ENCODE results near the gene CRISPLD2.
A peak's percentile ranks its signal among the peaks of the same experiment; 100 is the strongest.
"Not testable (repeated sequence)": the region's sequence is repeated elsewhere in the genome, so short reads cannot be mapped to it uniquely, and the experiment has no call there.

CRISPLD2 gene

DNA sequence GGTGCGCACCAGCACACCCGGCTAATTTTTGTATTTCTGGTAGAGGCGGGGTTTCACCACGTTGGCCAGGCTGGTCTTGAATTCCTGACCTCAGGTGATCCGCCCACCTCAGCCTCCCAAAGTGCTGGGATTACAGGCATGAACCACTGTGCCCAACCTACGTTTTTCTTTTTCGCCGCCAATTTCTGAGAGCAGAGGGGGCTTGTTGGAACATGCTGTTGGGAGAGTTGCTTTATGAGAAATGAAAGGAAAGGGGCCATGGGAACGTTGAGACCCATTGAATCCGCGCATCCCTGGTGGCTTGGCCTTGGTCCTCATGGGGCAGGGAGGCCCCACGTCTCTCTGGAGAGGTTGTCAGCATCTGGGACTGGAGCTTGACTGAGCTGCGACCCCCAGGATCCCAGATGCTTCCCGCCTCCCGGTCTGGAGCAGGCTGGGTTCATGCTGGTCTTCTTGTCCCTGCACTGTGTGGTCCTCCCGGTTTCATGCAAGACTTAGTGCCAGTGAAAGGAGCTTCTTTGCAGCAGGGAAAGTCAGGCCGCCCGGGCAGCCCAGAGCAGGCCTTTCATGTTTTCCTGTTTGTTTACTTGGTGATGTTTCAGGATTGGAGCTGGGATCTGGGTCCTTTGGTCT, 22.8 kb downstream of the CRISPLD2 start:
- no peak for DNase-seq

DNA sequence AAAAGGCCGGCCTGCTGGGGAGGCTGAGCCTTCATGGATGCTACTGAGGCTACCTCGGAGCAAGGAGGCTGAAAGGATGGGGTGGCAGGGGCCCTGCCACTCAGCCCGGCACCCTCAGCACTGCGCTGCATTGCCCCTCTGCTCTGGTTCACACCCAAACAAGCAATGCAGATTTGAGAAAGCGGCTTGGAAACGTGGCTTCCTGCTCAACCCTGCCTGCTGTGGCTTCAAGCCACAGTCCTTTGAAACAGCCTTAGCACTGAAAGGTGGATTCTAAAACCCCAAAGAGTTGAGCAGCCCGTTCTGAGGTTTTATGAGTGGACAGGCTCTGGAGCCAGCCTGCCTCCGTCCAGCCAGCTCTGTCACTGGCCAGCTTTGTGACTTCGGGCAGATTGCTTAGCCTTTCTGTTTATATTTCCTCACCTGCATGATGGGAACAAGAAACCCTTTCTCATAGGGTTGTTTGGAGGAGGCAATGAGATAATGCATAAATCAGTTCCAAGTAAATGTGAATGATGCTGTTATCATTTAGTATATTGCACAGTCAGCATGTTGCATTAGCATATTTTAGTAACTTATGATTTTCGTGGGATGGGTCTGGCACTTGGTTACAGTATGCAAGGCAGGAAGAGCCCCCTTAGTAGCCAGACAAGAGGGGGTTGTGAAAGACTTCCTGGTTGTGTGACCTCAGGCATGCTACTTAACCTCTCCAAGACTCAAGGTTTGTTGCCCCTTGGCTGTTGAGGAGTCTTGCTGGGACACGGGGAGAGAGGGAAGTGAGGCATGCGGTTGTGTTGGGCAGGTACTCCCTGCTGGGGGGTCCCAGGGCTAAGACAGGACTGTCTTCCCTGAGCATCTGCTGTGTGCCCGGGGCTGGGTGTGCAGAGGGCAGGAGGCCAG, 23.6 kb downstream of the CRISPLD2 start:
- DNase-seq, result no peak

DNA sequence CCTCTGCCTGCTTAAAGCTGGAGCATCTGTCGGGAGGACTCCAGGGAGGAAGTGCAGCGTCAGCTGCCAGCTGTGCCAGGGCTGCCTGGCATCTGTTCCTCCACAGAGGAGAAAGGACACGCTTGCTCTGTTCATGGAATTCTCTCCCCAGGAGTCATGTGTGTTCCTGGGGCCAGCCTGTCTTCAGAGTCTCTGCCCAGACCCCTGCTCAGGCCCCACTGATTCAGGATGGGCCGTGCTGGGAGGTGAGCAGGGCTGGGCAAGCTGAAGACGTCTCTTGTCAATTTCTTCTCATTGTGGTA, 24.2 kb downstream of the CRISPLD2 start:
- DNase-seq, result no peak

DNA sequence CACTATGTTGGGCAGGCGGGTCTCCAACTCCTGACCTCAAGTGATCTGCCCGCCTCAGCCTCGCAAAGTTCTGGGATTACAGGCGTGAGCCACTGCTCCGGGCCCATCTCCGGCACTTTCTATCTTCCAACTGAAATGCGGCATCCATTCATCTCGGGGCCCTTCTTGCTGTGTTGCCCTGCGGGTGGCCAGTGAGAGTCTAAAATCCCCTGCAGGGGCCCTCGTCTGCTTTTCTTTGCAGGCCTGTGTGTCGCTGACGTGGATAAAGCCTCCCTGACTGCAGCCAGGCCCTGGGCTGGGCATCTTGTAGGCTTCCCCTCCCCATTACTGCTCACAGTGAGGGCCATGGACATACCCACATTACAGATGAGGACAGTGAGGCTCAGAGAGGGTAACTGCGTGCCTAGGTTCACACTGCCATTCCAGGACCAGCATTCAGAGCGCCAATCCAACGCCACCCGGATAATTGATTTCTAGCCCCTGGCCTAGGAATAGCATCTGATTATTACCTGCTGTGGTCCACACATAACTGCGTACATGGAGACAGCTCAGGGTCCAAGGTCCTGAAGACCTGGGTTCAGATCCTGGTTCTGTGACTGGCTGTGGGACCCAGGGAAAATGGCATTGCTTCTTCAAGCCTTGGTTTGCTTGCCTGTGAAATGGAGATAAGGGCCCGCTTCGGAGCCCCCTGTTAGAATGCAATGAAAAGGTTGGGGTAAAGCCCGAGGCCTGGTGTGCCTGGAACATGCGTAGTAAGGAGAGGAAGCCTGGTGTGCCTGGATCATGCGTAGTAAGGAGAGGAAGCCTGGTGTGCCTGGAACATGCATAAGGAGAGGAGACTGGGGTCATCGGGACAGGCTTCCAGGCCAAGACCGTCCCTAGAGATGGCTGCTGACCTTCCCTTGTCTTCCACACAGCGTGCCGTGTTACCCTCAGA, 25.0 kb downstream of the CRISPLD2 start:
- no peak for DNase-seq

DNA sequence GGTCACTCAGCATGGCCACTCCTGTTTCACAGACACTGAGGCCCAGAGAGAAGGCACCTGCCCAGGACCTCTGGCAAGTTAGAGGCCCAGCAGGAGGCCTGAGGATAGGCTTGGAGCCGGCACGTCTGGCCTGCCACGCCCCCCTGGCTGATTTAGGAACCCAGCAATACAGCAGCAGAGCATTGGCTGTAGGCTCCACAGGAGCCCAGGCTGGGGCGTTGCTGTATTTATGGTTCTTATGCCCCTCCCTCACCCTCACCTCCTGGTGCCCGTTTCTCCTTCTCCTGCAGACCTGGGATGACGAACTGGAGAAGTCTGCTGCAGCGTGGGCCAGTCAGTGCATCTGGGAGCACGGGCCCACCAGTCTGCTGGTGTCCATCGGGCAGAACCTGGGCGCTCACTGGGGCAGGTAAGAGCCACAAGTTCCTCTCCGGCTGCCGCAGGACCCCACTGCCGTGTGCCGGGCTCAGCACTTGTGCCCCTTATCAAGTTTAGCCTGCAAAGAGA, 25.8 kb downstream of the CRISPLD2 start:
- no peak for DNase-seq

DNA sequence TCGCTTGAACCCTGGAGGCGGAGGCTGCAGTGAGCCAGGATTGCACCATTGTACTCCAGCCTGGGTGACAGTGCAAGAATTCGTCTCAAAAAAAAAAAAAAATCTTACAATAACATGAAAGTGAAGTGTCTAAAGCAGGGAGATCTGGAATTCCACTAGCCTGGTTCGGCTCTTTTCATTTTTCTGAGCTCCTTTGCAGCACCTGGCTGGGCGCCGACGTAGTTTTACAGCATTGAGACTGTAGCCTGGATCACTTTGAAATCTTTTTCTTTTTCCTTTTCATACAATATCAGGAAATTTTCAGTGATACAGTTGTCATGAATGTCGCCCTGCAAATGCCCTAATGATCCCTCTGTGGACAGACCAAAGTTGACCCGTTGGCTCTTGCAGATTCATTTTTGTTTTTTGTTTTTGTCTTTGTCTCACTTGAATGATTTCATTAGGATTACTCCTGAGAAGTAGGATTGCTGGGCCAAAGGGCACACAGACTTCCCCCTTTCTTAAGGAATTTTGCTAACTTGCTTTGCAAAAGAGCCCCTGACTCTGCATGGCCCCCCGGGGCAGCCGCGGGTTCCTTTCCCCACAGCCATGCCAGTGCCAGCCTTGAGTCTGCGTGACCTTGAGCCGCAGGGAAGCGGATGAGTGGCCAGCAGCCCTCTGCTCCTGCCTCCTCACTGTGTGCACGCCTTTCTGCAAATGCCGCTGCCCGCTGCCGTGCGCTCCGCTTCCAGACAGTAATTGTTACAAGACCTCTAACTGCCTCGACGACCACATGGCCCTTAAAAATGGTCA, 28.0 kb downstream of the CRISPLD2 start:
- DNase-seq, result no peak

DNA sequence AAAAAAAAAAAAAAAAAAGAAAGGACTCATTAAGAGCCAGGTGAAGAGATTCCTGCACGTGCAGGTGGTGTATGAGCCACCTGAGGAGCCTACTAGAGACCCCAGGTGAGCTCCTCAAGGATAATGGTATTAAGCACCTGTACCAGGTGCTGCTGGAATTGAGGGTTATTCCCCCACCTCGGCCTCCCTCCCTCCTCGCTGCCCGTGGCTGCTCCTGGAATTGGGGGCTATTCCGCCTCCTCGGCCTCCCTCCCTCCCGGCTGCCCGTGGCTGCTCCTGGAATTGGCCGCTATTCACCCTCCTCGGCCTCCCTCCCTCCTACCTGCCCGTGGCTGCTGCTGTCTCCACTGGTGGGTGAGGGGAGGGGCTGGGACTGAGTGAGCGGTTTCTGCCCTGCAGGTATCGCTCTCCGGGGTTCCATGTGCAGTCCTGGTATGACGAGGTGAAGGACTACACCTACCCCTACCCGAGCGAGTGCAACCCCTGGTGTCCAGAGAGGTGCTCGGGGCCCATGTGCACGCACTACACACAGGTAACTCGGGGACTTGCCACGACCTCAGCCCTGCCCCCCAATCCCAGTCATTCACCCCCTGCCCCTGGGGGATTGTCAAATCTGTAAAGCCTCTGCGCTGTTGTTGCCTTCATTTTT, 29.3 kb downstream of the CRISPLD2 start:
- no peak for DNase-seq

DNA sequence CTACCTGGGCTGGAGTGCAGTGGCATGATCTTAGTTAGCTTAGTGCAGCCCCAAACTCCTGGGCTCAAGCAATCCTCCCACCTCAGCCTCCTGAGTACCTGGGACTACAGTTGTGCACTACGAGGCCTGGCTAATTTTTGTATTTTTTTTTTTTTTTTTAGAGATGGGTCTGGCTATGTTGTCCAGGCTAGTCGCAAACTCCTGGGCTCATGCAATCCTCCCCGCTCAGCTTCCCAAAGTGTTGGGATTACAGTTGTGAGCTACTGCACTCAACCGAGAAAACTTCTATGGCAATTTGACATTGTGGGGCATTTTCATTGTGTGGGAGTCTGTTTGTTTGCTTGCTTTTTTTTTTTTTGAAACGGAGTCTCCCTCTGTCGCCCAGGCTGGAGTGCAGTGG, 30.0 kb downstream of the CRISPLD2 start:
- no peak for DNase-seq

DNA sequence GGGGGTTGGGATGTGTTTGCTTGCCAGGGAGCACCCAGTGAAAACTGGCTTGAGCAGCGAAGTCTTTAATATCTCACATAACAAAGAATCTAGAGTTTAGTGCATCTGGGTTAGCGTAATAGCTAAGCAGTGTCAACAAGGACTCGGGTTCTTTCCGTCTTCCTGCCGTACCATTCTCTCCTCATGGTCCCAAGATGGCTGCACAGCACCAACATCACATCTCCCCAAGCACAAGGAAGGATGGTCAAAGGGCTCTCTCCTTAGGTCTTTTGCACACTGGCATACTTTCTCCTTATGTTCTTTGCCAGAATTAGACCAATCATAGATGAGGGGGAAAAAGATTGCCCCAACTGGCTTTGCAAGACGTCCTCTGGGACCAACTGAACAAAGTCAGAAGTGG, 30.9 kb downstream of the CRISPLD2 start:
- no peak for DNase-seq

DNA sequence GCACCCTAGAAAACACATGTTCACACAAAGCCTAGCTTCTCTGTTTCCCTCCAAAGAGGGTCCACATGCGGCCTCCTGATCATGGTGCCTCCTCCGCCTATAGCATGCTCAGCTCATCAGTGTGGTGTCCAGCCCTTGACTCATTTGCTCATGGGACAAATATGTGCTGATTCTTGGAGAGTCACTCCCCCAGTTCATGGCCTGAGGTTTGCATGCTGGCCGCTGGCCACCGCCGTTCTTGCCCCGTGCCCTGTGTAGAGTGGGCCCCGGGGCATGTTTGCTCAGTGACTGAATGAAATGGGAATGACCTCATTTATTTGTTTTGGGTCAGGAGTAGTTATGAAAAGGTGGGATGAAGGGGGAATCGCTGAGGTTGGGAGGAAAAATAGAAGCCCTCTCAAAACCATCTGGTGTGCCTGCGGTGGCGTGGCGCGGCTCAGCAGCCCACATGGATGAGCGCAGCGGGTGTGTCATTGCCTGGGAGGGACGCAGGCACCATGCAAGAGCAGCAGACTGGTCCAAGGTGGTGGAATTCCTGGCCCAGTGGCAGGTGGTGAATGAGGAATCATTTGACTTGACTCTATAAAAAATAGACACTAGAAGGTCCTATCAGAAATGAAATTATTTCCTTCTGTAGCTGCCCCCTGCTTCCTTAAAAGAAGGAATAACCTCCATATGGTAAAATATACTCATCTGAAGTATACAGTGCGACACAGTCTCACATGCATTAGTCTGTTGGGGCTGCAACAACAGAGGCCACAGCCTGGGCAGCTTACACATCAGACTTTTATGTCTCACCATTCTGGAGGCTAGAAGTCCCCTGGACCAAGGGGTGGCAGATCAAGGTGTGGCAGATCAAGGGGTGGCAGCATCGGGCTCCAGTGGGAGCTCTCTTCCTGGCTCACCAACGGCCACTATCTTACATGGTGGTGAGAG, 31.7 kb downstream of the CRISPLD2 start:
- DNase-seq, result peak; percentile 97

DNA sequence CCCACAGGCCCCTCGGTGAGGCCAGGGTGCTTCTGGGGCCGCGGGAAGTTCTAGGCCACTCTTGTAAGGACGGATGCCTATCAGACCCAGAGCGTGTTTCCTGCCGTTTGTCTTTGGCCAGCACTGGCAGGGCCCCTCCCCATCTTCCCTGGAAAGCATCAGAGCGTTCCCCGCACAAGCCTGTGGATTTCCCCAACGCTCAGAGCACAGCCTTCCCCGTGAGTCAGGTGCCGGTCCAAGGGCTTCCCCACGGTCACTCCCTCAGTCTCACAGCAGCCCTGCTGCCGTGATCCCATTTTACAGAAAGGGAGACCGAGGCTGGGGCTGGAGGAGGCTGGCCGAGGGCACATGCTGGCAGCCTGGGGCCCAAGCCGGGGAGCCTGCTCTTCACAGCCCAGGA, 33.7 kb downstream of the CRISPLD2 start:
- no peak for DNase-seq

DNA sequence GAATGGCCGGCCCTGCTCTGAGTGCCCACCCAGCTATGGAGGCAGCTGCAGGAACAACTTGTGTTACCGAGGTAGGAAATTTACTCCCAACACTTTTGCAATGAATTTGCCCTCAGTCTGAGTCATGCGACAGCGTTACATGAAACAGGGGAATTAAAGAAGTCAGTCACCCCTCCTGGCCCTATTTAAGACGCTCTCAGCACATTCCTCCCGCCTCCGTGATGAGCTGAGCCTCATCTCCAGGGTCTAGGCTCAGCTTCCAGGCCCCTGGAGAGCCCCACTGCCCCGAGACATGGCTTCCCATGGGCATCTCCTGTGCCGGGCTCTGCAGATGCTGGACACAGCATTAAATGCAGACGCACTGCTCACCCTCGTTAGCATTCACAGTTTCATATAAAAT, 35.0 kb downstream of the CRISPLD2 start:
- DNase-seq, result peak; percentile 48

DNA sequence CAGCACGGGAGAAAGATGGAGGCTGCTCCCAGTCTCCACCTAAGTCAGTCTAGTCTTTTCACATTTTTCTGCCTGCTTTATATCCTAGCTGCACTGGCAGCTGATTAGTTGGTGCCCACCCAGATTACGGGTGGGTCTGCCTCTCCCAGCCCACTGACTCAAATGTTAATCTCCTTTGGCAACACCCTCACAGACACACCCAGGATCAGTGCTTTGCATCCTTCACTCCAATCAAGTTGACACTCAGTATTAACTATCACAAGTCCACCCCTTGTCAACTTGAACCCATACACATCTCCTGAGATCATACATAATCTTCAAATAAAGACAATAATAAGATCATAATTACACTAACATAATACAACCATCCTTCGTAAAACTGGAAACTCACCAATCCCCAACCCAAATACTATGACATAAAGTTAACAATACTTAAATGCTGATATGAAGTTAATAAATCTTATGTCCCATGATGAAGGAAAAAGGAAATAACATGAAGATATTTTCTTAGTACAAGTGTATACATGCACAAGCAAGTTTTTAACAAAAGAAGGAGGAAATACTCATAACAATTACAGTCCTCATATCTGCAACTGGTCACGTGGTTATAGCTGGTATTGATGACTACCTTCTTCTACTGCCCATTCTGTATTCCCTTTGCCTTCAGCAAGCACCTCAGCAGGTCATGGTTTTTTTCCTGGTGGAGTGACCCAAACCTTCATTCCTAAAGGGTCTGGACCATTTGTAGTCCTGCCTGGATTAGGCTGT, 35.8 kb downstream of the CRISPLD2 start:
- not testable (repeated sequence) for DNase-seq

DNA sequence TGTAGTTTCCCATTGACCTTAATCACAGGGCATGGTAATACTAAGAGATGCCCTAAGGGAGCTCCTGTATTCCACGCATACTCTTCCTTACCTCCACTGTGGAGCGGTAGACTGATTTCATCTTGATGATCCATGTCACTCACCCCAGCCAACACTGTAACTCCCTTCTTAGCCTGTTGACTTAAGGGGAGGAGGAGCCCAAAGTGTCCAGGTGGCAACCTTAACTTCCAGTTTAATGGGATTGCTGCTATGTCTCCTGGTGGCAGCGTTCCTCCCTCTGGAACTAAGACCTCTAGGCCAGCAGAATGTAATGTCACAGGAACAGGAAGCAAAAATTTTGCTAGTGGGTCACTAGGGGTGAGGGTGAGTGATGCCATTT, 36.4 kb downstream of the CRISPLD2 start:
- DNase-seq, result not testable (repeated sequence)

DNA sequence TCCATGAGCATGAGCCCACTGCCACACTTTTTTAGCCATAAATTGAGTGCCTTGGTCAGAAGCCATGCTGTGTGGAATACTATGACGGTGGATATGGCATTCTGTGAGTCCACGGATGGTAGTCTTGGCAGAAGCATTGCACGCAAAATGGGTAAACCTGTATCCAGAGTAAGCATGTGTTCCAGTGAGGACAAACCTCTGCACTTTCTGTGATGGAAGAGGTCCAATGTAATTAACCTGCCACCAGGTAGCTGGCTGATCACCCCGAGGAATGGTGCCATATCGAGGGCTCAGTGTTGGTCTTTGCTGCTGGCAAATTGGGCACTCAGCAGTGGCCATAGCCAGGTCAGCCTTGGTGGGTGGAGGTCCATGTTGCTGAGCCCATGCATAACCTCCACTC, 37.0 kb downstream of the CRISPLD2 start:
- DNase-seq, result not testable (repeated sequence)

DNA sequence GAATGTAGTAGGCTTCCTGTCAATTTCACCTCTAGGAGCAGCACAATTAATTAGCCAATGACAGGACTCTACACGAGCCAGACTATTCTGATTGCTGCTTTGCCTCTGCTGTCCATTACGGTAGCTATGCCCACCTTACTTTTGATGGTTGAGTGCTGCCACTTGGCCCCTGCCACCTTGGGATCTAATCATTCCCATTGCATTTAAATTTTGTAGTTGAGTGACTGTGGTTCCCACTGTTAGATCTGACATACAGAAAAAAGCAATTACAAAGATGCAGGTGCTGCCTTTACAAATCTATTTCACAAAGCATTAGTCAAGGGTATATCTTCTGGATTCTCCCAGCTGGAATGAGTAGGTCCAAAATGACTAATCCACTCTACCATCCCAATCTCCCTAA, 39.9 kb downstream of the CRISPLD2 start:
- no peak for DNase-seq

DNA sequence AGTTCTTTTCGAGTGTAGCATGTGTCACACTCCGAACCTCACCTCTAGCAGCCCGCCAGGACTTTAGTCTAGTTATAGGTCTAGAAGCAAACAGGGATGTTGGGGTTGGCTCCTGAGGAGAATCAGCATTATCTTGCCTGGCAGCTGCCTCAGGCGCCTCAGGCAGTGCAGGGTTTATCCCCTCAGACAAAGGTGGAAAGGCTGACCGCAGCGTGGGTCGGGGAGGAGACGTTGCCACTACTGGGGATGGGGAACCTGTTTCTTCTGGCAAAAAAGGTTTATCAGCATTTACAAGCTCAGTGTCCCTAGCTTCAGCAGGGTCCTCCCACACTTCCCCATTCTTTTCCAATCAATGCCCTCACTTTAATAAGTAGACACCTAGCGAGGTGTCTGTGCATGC, 40.6 kb downstream of the CRISPLD2 start:
- DNase-seq, result no peak

DNA sequence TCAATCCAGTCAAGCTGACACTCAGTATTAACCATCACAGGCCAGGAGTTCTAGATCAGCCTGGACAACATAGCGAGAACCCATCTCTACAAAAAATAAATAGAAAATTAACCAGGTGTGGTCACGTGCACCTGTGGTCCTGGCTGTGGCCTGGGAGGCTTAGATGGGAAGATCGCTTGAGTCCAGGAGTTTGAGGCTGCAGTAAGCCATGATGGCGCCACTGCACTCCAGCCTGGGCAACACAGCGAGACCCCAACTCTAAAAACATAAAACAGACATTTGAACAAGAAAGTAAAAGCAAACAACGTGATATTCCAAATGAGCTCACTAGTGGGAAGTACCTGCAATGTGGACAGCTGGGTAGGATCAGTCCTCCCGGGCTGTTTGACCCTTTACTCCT, 41.9 kb downstream of the CRISPLD2 start:
- no peak for DNase-seq

DNA sequence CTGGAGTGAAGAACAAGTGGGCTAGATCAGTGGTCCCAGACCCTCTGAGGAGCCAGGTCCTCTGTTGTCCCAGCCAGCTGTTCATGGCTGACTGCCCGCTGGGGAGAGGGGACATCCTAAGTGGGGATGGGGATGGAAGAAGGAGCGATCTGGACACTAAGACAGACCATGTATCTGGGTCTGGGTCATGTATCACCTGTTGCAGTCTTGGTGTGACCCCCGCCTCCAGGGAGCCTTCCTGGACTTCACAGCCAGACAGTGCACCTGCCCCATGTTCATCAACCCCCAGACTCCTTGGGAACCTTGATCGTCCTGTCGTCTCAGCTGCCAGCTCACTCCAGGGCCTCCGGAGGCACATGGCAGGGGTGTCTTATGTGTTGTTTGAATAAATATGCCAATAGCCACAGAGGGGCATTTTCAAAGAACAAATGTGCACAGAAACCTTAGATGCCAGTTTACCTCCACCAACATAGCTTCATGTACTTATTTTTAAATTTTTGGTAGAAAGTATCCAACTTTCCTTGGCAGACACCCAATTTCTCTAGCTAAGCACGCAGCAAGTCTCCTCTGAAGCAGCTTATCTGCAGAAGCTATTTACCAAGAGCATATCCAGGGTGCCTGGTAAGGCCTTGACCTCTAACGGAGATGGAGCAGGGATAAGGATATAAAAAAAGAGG, 43.2 kb downstream of the CRISPLD2 start:
- DNase-seq, result no peak

DNA sequence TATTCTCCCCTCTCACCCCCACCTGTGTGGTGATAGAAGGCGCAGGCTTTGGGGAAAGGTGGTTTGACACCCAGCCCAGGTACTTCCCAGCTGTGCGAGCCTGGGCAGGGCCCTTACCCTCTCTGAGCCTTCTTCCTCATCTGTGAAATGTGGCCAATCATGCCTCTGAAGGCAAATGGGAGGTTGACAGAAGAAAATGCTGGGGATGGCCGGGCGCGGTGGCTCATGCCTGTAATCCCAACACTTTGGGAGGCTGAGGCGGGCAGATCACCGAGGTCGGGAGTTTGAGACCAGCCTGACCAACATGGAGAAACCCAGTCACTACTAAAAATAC, 43.7 kb downstream of the CRISPLD2 start:
- DNase-seq, result no peak
